Central memory CD8-positive, alpha-beta T cell (primary cell): ENCODE data around the gene IRGC.

ENCODE experiments used
- ATAC-seq: fragments of 150-1000 bp; cut with Tn5 transposase; replicated peaks from 2 replicates; pipeline ENCODE4 v1.10.0; 2022; ENCODE audit warnings: mild to moderate bottlenecking, moderate FRiP score, moderate number of reproducible peaks; ENCODE audit not compliant: poor library complexity, severe bottlenecking; ENCODE audit errors: extremely low read depth
- DNase-seq, 2 donors: peaks; one replicate each; pipeline ENCODE4 v3.0.0; 2021; ENCODE audit warnings: low spot score in 2 of 2
- H3K27ac Mint-ChIP-seq: one replicate; pipeline ENCODE4 v1.8.0; 2022; ENCODE audit warnings: low read depth, mild to moderate bottlenecking, moderate library complexity, mixed read lengths
- H3K27me3 Mint-ChIP-seq: one replicate; pipeline ENCODE4 v1.8.0; 2022; ENCODE audit warnings: mixed read lengths
- H3K36me3 Mint-ChIP-seq: one replicate; pipeline ENCODE4 v1.8.0; 2022; ENCODE audit warnings: mild to moderate bottlenecking, moderate library complexity, mixed read lengths; ENCODE audit not compliant: insufficient read depth
- H3K4me1 Mint-ChIP-seq: one replicate; pipeline ENCODE4 v1.8.0; 2022; ENCODE audit warnings: mixed read lengths
- H3K4me3 Mint-ChIP-seq: one replicate; pipeline ENCODE4 v1.8.0; 2022; ENCODE audit warnings: mild to moderate bottlenecking, moderate library complexity, mixed read lengths
- H3K9me3 Mint-ChIP-seq: one replicate; pipeline ENCODE4 v1.8.0; 2022; ENCODE audit warnings: mixed read lengths

The IRGC gene

DNA sequence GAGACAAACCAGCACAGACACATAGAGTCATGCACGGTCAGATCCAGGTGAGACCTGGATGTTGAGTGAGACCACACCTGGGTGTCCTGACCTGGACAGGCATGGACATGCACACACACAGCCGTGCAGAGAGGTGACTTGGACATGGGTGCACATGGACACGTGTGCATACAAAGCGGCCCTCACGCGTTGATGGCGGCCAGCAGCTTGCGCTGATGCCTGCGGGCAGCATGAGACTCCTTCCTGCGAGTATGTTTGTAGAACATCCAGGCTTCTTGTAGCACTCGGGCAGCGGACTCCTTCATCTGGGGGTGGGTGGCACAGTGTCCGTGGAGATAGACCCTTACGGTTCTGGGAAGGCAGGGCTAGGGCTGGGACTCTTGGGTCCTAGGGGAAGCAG is 53.4 kb downstream of the IRGC start:
- H3K4me1 Mint-ChIP-seq: peaks cover 39% of the 10 kb centered on the region
- ATAC-seq: no peak
- H3K36me3 Mint-ChIP-seq: peaks cover 16% of the 10 kb centered on the region
- no peaks in the 10 kb centered on the region for H3K27me3 Mint-ChIP-seq
- no peak for DNase-seq
- no peak overlapping the region for H3K27ac Mint-ChIP-seq
- H3K4me3 Mint-ChIP-seq: no peak overlapping the region
- no peaks in the 10 kb centered on the region for H3K9me3 Mint-ChIP-seq
